HG03045 (cell line): ENCODE data around the gene IL11.

Experiments used
- ATAC-seq: cut with Tn5 transposase; IDR thresholded peaks from one replicate; pipeline ENCODE4 v1.9.1; 2021; ENCODE audit warnings: mild to moderate bottlenecking, moderate library complexity; ENCODE audit not compliant: unreplicated experiment

Gene IL11

GRCh38 chr19:55353803-55354697 is 16.2 kb downstream of the IL11 start:
- ATAC-seq: no peak

GRCh38 chr19:55353356-55353802 is 16.9 kb downstream of the IL11 start:
- no peak for ATAC-seq

DNA sequence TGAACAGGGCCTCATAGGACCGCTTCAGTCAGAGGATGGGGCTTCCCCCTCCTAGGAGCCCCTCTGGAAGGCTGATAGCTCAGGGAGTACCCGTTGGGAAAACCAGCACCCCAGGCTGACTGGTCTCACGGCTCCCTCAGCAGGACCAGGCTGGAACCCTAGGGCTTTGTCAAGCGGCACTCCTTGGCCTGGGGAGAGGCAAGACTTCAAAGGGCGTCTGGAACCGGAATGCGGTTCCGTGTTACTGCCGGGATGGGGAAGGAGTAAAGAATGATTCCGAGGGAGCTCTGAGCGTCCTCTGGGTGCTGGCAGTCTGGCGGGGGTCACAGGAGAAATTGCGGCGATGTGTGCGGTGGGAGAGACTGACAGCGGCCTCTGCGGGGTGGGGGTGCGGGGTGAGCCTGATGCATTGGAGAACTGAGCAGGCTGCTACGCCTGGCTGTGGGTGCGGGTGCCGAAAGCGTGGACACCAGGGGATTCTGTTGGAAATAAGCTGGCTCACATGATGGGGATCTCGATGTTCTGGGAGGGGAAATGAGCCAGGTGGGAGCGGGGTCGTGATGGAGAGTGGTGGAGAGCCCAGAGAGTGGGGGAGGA is 17.6 kb downstream of the IL11 start:
- ATAC-seq: no peak

- ATAC-seq: no peak
Observed at GRCh38 chr19:55352040-55352439, 18.2 kb downstream of the IL11 start.

GRCh38 chr19:55350620-55351315 is 19.5 kb downstream of the IL11 start:
- no peak for ATAC-seq

GRCh38 chr19:55348317-55349034 is 21.8 kb downstream of the IL11 start:
- no peak for ATAC-seq

GRCh38 chr19:55347442-55348009 is 22.7 kb downstream of the IL11 start:
- ATAC-seq: no peak

DNA sequence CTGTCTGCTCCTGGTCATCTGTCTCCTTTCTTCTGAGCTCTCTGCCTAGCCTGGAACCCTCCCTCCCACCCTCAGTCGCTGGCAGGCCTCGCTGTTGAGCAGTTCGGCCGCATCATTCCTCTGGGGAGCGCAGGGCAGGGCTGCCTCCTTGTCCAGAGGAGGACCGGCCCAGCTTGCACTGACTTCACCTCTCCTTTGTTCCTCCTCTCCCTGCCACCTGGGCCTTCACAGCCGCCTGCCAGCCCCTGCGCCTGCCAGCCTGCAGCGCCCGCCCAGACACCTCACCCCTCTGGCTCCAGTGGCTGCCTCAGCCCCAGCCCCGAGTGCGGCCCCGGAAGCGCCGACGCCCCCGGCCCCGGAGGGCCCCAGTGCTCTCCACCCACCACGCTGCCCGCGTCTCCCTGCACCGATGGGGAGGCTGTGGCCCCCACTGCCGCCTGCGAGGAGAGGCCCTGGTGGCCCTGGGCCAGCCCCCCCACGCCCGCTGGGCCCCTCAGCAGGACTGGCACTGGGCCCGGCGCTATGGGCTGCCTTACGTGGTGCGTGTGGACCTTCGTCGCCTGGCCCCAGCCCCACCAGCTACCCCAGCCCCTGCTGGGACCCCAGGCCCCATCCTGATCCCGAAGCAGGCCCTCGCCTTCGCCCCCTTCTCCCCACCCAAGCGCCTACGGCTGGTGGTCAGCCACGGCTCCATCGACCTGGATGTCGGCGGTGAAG is 23.4 kb downstream of the IL11 start:
- ATAC-seq: no peak

- no peak for ATAC-seq
Observed at GRCh38 chr19:55345818-55346724, 24.2 kb downstream of the IL11 start.

- no peak for ATAC-seq
Observed at GRCh38 chr19:55345101-55345817, 25.0 kb downstream of the IL11 start.

DNA sequence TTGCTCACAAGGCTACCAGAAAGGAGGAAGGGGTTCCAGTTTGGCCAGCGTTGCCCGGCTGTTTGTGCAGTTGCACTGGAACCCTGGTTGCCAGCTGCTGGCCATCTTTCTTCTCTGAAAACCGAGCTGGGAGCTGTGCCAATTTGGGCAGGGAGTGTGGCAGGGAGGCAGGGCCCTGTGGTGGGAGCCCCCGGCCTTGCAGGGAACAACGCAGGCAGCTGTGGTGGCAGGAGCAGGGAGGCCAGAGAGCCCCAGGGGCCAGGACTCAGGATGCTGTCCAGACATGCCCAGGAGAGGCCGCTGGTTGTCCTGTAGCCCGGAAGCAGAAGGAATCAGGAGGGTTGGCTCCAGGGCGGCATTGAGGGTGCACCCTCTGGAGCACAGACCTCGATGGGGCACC is 25.8 kb downstream of the IL11 start:
- no peak for ATAC-seq

- ATAC-seq: no peak
Observed at GRCh38 chr19:55341595-55342531, 28.4 kb downstream of the IL11 start.

- ATAC-seq: no peak
Observed at GRCh38 chr19:55341171-55341588, 29.1 kb downstream of the IL11 start.

GRCh38 chr19:55340784-55341147 is 29.5 kb downstream of the IL11 start:
- ATAC-seq: no peak

DNA sequence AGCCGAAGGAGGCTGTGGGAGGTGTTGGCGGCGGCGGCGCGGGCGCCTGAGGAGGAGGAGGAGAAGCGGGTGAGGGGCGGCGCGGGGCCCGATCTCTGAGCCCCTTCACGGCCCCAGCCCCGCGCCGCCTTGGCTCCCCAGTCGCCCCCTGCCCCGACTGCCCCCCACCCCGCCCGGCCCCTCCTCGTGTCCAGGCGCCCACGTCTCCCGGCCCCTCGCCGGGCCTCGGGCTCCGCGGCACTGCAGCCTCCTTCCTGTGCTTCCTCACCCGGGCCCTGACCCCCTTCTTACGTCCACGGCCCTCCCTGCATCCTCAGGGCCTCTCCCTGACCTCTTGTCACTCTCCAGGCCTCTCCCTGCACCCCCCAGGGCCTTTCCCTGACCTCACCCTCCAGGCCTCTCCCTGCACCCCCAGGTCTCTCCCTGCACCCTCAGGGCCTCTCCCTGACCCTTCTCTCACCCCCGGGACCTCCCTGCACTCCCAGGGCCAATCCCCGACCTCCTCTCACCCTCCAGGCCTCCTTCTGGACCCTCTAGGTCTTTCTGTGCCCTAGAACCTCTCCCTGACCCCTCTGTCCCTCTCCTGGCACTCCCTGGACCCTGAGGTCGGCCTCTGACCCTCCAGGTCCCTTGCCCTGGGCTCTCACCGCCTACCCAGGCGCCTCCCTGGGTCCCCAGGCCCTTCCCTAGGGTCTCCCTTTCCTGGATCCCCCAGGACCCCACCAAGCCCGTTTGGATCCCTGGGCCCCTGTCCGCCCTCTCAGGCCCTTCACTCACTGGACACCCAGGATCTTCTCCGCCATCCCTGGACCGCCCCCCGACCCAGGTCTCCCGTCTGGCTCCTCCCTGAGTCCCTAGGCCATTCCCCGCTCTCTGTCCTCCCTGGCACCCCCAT is 30.1 kb downstream of the IL11 start:
- no peak for ATAC-seq

GRCh38 chr19:55339105-55339888 is 31.0 kb downstream of the IL11 start, which contains the start of gene KMT5C:
KMT5C (plus strand) TSS chr19:55339876; CDS start chr19:55341937, 2,061 bp downstream.
- peak; percentile 83 for ATAC-seq
